Activated T-cell treated with anti-CD3 and anti-CD28 coated beads, Interleukin-2, amount 50 U/mL, for 1 hour (primary cell): ENCODE data around the gene SAYSD1.

Source experiments
- DNase-seq: peaks from one replicate; pipeline ENCODE4 v3.0.0-alpha.2; 2020

SAYSD1 gene

DNA sequence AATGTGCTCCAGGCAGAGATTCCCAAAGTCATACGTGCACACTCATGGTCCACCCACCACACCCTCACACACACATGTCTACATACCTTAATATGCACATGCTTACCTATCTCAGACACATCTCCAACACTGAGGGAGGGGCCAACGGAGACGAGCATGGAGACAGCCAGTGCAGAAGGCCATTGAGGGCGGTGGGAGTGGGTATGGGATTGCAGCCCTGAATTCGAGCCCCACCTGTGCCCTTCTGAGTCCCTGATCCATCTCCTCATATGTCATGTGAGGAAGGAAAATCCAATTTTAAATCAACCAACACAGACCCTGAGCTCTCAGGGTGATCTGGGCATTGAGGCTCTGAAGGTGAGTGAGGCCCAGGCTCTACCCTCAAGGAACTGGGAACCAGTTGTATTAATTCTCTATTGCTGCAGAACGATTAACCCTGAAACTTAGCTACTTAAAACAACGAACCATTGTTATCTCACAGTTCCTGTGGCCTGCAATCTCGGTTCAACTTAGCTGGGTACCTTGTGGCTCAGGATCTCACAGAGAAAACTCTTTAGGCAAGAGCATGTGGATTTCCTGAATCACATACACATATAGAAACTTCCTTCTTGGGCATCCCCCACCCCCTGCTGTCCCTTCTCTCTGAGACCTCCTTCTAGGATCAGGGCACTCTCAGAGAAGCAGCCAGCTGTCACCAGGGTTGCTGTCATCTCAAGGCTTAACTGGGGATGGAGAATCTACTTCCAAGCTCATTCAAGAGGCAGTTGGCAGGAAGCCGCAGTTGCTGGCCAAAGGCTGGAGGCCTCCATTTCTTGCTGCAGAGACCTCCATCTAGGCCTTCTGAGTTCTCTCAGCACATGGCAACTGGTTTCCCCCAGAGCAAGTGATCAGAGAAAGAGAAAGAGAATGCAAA, 38.1 kb downstream of the SAYSD1 start:
- no peak for DNase-seq

DNA sequence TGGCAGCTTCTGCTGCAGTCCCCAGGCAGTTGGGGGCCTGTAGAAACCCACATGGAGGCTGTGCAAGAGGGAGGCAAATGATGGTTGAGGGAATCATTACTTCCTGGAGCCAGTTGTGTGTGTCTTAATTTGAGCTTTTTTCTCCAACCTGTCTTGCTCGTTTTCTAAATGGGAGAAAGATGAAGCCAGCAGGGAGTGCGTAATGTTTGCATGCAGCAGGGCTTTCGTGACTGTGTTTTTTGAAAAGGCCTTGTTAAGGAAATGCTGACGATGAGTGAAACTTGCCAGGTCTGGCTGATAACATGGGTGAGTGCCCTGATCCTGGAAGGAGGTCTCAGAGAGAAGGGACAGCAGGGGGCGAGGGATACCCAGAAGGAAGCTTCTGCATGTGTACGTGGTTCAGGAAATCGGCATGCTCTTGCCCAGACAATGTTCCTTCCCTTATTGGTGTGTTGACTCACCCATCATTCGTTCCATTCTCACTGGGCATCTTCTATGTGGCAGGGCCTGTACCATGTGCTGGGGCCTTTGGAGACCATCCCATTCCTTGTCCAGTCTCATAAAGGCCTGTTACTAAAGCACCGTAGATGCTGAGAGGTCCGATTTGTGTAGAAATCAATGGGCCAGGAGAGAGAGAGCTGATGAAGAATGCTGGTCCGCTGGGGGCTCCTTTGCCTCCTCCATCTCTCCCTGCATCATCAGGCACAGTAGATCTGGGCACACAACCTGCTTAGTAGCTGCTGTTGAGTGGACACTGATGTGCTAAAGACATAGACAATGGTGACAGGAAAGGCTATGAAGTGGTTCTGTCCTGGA, 39.0 kb downstream of the SAYSD1 start:
- DNase-seq, result no peak

DNA sequence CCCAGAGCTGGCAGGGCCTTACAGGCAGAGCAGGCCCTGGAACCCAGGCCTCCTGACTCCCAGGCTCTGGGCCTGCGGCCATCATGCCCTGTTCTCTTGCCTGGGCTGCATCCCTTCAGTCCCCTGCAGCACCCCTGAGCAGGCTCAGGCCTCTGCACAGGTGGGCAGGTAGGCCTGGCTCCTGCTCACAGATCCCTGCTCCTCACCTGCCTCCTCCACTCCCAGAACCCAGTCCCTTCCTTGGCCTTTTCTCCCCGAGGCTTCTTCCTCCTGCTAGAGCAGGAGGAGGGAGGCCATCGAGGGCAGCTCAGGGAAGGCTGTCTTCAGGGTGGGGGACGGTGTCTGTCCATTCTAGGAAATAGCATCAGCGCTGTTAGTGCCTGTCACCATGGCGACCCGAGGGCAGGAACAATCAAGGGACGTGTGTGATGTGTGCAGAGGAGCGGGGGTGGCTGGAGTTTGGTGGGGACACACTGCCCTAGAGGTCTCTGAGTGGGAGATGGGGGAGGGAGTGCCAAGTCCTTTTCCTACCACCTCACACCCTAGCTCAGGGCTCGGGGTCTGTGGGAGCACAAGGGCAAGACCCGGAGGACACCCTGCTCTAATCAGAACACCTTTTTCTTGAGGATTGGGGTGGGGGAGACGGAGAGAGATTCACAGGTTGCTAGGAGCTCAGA, 39.8 kb downstream of the SAYSD1 start:
- no peak for DNase-seq

DNA sequence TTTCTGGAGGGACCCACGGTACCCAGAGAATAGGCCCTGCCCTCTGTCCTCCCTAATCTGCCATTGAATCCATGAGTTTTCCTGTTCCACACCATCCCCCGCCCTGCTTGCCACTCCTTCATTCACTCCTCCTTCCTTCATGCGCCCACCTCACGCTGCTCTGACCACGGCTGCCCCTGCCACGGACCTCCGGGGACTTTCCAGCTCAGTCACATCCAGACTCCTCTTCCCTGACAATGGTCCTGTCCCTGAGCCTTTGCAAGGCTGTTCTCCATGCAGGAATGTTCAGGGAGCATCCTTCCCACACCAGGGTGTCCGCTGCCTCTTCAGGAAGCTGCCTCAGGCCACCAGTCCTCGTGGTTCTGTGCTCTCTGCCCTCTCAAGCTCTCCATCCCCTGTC, 40.5 kb downstream of the SAYSD1 start:
- no peak for DNase-seq

DNA sequence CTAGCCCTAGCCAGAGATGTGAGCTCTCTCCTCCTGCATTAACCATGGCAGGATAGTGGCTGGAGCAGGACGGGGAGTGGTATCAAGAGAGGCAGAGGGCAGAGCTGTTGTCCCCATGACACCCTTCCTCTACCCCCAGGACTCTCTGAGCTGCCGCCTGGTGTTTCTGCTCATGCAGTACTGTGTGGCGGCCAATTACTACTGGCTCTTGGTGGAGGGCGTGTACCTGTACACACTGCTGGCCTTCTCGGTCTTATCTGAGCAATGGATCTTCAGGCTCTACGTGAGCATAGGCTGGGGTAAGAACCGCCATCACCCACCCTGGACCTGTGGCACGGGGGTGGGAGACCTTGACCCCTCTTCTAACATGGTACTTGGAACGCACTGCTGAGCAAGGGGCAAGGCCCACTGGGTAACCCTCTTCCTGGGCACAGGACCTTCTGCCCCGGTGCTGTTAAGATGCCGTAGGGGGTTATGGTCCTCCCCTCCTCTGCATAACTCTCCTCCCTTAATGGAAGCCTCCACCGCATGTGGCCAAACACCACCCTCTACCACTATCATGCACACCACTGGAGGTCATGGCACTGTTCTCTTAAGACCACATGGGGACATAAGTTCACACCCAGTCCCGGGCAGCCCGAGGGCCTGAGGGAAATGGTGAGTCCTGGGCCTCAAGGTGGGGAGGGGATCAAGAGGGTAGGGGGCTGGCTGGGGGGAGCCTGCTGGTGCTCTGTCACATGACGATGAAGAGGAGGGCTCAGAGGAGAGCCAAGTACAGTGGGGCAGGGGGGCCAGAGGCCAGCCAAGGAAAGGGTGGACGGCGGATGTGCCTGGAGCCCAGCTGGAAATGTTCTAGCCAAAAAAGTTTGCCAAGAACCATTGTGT, 41.3 kb downstream of the SAYSD1 start:
- no peak for DNase-seq

DNA sequence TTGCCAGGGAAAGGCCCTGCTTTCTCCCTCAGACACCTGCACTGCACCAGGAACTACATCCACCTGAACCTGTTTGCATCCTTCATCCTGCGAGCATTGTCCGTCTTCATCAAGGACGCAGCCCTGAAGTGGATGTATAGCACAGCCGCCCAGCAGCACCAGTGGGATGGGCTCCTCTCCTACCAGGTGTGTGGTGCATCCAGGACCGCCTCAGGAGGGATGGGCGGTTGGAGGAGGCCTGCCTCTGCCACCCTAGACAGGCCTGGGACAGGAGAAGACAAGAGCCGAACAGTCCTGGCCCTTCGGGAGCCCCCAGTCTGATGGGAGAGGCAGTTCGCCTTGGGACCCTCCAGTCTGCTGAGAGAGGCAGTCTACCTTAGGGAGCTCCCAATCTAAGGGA, 42.2 kb downstream of the SAYSD1 start:
- DNase-seq, result no peak

DNA sequence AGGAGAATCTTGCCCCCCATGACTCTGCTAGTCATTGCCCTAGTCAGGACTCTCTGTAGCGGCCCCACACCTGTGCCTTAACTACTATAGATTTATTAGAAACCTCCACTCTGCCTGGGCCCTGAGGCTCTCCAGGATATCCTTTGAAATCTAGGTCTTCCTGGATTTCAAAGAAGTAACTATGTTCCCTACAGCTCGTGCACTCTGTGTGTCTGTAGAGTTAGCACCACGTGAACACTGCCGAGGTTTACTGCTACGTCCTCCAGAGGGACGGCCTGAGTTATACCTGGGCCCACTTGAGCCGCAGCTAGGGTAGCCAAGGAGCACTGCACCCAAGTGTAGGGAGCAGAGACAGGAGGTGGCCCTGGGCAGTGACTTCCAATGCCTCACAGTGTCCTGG, 46.6 kb downstream of the SAYSD1 start:
- no peak for DNase-seq

DNA sequence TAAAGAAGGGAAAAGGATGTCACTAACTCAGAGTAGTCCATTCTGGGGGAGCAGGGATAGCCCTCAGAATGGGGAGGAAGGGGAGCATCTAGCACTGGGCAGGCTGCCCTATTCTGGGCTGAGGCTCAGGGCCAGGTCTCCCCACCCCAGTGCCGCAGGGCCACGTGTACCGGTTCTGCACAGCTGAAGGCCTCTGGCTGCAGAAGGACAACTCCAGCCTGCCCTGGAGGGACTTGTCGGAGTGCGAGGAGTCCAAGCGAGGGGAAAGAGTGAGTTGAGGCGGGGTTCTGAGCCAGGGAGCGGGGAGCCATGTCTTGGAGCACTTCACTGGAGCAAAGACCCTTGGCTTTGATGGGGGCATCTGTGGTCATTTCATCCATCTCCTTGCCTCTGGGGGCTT, 49.4 kb downstream of the SAYSD1 start:
- DNase-seq, result no peak

DNA sequence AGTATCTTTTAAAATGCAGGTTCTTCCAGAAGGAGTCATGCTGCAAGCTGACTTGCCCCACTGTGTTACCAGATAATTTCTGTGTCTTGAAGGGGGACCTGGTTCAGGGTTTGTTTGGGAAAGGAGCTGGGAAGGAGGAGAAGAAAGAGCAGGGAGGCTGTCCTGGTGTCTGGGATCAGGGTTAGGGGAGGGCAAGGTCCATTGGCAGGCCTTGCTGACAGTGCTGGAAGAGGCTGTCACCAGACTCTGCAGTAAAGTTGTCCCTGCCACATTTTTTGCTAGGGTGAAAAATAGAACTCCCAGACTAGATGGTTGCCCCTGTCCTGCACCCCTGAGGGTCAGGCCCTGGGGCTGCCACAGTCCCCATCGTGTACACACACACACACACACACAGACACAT, 51.5 kb downstream of the SAYSD1 start:
- DNase-seq, result no peak

DNA sequence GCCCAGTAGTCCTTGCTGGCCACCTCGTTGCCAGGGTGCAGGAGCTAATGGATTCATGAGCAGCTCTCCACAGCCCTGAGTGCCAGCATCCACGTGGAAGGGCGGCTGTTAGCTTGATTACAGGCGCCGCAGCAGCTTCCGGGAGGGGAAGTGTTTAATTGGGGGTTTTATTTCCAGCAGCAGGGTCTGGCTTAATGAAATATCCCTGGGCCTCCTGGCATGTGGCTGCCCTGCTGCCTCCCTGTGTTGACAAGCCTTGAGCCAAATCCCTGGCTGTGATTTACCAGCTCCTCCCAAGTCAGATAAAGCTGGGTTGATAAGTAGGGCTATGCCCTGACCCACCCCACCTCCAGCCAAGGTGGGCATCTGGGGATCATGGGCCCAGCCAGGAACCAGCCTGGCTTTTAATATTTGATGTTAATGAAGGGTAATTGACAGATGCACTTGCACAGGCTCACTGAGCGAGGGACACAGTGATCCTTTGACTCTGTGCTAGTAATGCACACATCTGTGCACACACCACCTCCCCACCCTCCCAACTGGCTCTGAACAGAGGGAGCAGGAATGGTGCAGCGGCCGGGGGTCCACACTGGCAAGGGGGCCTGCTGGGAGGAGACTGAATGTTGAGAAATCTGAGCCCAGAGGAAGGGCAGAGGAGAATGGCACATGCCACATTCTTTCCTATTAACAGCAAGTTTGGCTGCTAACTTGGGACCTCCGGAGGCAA, 52.8 kb downstream of the SAYSD1 start:
- no peak for DNase-seq

DNA sequence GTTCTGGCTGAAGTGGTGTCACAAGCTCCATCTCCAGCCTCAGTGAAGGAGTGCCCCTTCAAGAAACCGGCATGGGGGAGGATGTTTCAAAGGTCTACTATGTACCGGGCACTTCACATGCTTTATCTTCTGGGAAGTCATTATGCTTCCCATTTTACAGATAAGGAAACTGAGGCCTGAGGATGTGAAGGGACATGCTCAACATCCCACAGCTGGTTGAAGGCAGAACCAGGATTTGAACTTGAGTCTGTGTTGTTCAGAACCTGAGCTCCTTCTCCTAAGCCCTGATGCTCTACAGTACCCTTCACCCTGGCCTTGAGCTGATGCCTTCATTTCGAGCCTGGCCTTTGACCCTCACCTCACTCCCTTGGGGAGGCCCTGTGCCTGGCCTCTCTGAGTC, 53.4 kb downstream of the SAYSD1 start:
- no peak for DNase-seq

DNA sequence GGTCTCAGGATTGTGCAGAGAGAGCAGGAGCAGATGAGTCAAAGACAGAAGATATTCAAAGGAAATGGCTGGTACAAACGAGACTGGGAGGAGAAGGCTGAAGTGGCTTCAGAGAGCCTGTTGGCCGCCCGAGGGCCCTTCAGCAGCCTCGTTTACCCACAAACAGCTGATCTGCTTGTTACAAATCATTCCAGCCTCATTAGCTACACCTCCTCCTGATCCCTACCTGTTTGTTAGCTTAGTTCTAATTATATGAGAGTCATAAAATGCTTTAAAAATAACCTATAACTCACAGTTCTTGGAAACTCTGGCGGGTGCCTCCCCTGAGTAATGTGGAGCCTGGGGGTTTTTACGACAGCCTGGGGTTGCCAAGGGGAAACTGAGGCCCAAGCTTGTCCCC, 53.8 kb downstream of the SAYSD1 start:
- DNase-seq, result no peak

DNA sequence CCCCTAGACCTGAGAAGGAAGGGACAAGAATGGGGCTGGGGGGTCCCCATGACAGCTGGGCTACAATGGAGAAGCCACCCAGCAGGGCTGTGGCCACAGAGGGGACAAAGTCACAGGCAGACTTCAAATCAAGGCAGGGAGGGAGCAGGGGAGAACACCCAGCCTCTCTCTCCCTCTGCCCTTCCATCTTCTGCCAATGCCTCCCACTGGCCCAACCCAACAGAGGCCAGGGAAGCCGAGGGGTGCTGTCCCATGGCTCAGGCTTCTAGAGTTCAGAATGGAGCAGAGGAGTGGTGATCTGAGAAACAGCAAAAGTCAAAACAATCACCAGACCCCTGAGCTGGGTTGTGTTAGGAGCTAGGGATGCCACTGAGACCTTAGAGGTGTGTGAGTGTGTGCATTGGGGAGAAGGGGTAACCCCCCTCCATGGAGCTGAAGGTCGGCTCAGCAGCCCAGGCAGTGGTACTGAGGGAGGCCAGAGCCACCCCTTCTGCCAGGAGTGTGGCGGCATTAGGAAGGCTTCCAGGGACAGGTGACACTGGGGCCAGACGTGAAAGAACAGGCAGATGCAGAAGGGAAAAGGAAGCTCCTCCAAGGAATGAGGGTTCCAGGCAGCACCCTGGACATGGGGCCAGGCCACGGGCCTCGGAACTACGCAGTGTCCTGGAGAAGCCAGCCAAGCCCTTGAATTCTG, 54.4 kb downstream of the SAYSD1 start:
- DNase-seq, result no peak

DNA sequence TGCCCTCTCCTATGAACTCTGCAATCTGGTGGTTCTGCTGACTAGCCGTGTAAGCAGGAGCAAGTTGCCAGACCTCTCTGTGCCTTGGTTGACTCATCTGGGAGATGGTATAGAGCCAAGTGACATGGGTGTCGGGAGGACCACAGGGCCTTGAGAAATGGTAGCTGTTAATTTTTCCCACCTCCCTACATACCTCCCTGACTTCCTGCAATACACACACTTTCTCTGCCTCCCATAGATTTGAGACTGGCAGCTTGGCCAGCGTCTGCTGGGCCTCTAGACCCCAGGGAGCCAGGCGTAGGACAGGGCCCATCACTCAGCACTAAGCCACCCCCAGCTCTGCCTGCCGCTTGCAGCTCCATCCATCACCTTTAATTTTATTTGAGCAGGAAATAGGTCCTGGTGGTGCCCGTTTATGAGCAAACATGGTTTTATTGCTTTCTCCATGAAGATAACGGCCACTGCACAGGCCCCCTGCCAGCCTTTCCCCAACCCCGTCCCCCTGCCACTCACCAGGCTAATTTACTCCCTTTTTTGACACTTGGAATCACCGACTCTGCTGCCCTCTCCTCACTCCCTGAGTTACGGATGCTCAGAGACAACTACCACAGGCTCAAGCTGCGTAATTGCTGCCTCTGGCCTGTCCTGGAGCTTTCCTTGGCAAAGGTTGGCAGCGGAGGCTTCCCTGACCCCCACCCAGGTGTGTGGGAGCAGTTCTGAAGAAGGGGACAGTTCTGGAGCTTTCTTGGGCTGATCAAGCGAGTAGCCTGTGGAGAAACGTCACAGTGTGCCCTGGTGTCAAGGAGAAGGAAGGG, 55.3 kb downstream of the SAYSD1 start:
- no peak for DNase-seq

DNA sequence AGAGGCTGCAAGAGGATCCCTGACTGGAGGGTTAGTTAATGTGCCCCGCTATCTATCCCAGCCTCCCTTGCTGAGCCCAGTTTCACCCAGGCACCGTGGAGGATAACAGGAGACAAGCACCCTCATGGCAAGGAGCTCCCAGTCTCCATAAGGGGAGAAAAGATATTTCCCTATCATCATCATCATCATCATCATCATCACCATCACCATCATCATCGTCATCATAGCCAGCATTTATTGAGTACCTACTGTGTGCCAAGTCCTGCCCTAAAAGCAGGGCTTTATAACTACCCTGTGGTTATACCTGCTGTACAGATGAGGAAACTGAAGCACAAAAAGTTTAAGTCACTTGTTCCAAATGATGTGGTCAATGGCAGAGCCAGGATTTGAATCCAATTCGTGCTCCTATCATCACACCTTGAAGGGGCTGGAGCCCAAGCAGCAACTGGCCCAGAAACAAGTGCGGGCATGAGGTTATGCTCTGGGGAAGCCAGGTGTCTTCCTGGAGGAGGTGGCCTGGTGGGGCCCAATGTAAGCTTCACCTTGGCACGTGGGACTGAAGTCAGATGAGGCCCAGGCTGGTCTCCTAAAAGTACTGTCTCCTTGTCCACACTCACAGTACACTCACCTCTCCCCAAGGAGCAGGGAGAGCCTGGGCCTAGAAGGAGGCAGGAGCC, 56.4 kb downstream of the SAYSD1 start:
- DNase-seq, result no peak

DNA sequence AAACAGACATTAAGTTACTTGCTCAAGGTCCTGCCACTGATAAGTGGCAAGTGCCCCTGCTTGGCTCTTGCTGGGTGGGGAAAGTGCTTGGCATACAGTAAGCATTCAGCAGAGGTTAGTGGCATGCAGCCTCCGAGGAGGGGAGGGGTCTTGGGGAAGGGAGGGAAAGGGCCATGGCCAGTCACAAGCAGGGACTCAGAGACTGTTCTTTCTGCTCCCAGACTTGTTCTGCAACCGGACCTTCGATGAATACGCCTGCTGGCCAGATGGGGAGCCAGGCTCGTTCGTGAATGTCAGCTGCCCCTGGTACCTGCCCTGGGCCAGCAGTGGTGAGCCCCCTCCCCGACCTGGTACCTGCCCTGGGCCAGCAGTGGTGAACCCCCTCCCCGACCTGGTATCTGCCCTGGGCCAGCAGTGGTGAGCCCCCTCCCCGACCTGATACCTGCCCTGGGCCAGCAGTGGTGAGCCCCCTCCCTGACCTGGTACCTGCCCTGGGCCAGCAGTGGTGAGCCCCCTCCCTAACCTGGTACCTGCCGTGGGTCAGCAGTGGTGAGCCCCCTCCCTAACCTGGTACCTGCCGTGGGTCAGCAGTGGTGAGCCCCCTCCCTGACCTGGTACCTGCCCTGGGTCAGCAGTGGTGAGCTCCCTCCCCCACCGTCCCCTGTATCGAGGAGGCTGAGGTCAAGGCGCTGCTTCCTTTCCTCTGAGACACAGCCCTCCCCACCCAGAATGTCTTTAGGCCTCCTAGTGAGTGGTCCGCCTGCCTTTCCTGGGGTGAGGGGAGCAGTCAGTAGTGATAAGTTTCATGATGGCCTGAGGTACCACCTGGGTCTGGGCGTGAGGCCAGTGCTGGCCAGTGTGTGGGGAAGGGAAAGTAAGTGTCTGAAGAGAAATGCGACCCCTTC, 57.5 kb downstream of the SAYSD1 start:
- no peak for DNase-seq

DNA sequence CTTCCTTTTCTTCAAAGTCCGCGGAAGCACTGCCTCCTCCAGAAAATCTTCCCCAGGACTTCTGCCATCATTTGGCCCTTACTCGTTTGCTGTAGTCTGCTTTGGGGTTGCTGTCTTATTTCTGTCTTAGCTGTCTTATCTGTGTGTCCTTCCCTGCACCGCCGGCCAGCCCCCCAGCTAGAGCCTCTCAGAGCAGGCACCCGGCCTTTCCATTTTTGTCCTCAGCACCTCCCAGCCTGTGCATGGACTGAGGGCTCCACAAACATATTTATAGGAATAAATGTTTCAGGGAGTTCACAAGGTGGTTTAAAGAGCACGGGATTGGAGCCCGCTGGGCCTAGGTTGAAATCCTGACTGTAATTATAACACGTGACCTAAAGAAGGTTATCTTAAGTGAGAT, 58.3 kb downstream of the SAYSD1 start:
- DNase-seq, result no peak

DNA sequence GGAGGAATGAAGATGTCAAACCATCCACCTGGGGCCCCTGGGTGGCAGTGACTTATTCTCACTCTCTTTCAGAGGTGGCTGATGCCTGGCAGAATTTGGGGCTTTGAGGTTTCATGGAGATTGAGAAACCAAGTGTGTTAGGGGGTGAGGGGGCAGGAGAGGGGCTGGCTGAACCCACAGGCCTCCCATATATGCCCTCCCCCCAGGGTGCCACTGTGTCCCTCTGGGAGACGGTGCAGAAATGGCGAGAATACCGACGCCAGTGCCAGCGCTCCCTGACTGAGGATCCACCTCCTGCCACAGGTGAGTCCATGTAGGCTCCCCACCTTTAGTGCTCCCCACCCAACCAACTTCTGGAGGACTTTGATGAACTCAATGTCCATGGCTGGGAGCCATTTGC, 58.8 kb downstream of the SAYSD1 start:
- DNase-seq, result no peak

DNA sequence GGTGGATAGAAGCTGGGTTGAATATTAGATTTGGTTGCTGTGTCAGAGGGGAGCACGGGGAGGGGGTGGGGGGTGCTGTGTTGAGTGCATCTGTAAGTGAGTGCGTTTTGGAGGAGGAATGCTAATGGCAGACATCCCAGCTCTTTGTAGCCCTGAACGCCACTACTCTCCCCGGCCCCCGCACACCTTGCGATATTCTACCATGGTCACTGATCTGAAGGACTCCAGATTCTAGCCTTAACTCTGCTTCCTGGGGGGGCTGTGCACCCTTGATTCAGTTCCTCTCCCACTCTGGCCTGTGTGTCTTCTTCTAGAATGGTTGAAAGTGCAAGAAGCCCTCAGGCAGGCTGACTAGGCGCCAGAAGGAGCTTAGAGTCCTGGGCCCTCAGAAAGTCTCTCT, 59.3 kb downstream of the SAYSD1 start:
- no peak for DNase-seq
